MM.1S (cell line): ENCODE data around the gene BANF1.

Experiments used
- DNase-seq: peaks from one replicate; pipeline ENCODE4 v3.0.0-alpha.2; 2015
- H2AFZ ChIP-seq: fragments of 300-600 bp; sonication (generic); 2 replicates; pipeline ENCODE4 v1.6.0; 2016; ENCODE audit warnings: antibody characterized with exemption, low read length
- H3F3A ChIP-seq: fragments of 300-600 bp; sonication (generic); 2 replicates; pipeline ENCODE4 v1.6.1; 2016; ENCODE audit warnings: mild to moderate bottlenecking, antibody characterized with exemption, low read length, moderate library complexity, mixed read lengths; ENCODE audit not compliant: insufficient read depth
- H3K27ac ChIP-seq: fragments of 300-600 bp; sonication (generic); 2 replicates; pipeline ENCODE4 v1.5.1; 2016; ENCODE audit warnings: mild to moderate bottlenecking, low read length
- H3K27me3 ChIP-seq: fragments of 300-600 bp; sonication (generic); replicated peaks from 2 replicates; pipeline ENCODE4 v1.6.0; 2016; ENCODE audit warnings: low read length; ENCODE audit not compliant: insufficient read depth
- H3K36me3 ChIP-seq: fragments of 300-600 bp; sonication (generic); replicated peaks from 2 replicates; pipeline ENCODE4 v1.6.1; 2016; ENCODE audit warnings: mild to moderate bottlenecking, low read length, mixed read lengths; ENCODE audit not compliant: insufficient read depth
- H3K4me1 ChIP-seq: fragments of 300-600 bp; sonication (generic); 2 replicates; pipeline ENCODE4 v1.6.1; 2016; ENCODE audit warnings: low read length, mixed read lengths
- H3K4me2 ChIP-seq: fragments of 300-600 bp; sonication (generic); 2 replicates; pipeline ENCODE4 v1.6.0; 2016; ENCODE audit warnings: low read depth, low read length
- H3K4me3 ChIP-seq: fragments of 300-600 bp; sonication (generic); 2 replicates; pipeline ENCODE4 v1.5.1; 2016; ENCODE audit warnings: low read length, mixed read lengths
- H3K79me2 ChIP-seq: fragments of 300-600 bp; sonication (generic); 2 replicates; pipeline ENCODE4 v1.6.1; 2016; ENCODE audit warnings: mixed run types, low read length, mixed read lengths
- H3K9ac ChIP-seq: fragments of 300-600 bp; sonication (generic); 2 replicates; pipeline ENCODE4 v1.6.1; 2016; ENCODE audit warnings: low read length, mixed read lengths
- H3K9me2 ChIP-seq: fragments of 300-600 bp; sonication (generic); replicated peaks from 2 replicates; pipeline ENCODE4 v1.6.1; 2016; ENCODE audit warnings: mild to moderate bottlenecking, low read length, mixed read lengths; ENCODE audit not compliant: insufficient read depth
- H3K9me3 ChIP-seq: fragments of 300-600 bp; sonication (generic); replicated peaks from 2 replicates; pipeline ENCODE4 v1.6.1; 2016; ENCODE audit warnings: mild to moderate bottlenecking, low read length, mixed read lengths; ENCODE audit not compliant: insufficient read depth
- H4K20me1 ChIP-seq: fragments of 300-600 bp; sonication (generic); 2 replicates; pipeline ENCODE4 v1.6.1; 2016; ENCODE audit warnings: mild to moderate bottlenecking, low read length, moderate library complexity, mixed read lengths; ENCODE audit not compliant: insufficient read depth
- CTCF ChIP-seq: fragments of 300-600 bp; sonication (generic); IDR thresholded peaks from 2 replicates; pipeline ENCODE4 v1.5.1; 2016; ENCODE audit warnings: antibody characterized with exemption, low read length, mixed read lengths
- EZH2 ChIP-seq: fragments of 300-600 bp; sonication (generic); optimal IDR thresholded peaks from 2 replicates; pipeline ENCODE3; 2017; ENCODE audit warnings: low read depth, mild to moderate bottlenecking, antibody characterized with exemption, low read length, mixed read lengths
- EZH2phosphoT487 ChIP-seq: fragments of 300-600 bp; sonication (generic); IDR thresholded peaks from 2 replicates; pipeline ENCODE4 v1.6.1; 2018; ENCODE audit warnings: antibody characterized with exemption, low read length

Gene BANF1

GRCh38 chr11:66011785-66012303, 9.5 kb downstream of the BANF1 start, which contains the start of gene CST6:
Gene CST6 (plus strand): TSS chr11:66012008. CDS start chr11:66012045, 37 bp downstream.
- Histone ChIP-seq H3K36me3 (no peaks in the 10 kb centered on the region), H3K27ac (no peak within 1 kb of the TSS), H2AFZ (no peak within 1 kb of the TSS), H3K4me3 (no peak within 1 kb of the TSS), H3K9ac (no peak within 1 kb of the TSS), H3K4me1 (peaks cover 5% of the 10 kb centered on the region), H4K20me1 (no peaks in the 10 kb centered on the region), H3F3A (no peaks in the 10 kb centered on the region), H3K79me2 (no peaks in the 10 kb centered on the region), H3K9me3 (no peaks in the 10 kb centered on the region), H3K9me2 (no peaks in the 10 kb centered on the region), H3K27me3 (no peaks in the 10 kb centered on the region), H3K4me2 (no peak within 1 kb of the TSS)
- no peak for TF ChIP-seq EZH2
- TF ChIP-seq EZH2phosphoT487: no peak
- no peak for TF ChIP-seq CTCF
- DNase-seq: no peak

GRCh38 chr11:66012371-66012945, 10.2 kb downstream of the BANF1 start:
- Histone ChIP-seq H3K9me2 (no peaks in the 10 kb centered on the region), H3K27ac (no peak overlapping the region), H3K4me2 (no peak overlapping the region), H3K9ac (no peak overlapping the region), H3K4me1 (no peaks in the 10 kb centered on the region), H3K9me3 (no peaks in the 10 kb centered on the region), H3K4me3 (no peak overlapping the region), H3K79me2 (no peaks in the 10 kb centered on the region), H3K36me3 (no peaks in the 10 kb centered on the region), H2AFZ (no peak overlapping the region), H3F3A (no peaks in the 10 kb centered on the region), H3K27me3 (no peaks in the 10 kb centered on the region), H4K20me1 (no peaks in the 10 kb centered on the region)
- DNase-seq: no peak
- TF ChIP-seq CTCF (no peak), EZH2phosphoT487 (no peak), EZH2 (no peak)

GRCh38 chr11:66012946-66013761, 10.9 kb downstream of the BANF1 start:
- DNase-seq: no peak
- no peaks in the 10 kb centered on the region for H3K4me1 ChIP-seq
- no peaks in the 10 kb centered on the region for H3K27me3 ChIP-seq
- H2AFZ ChIP-seq: no peak overlapping the region
- no peak overlapping the region for H3K4me2 ChIP-seq
- H4K20me1 ChIP-seq: no peaks in the 10 kb centered on the region
- no peaks in the 10 kb centered on the region for H3K9me2 ChIP-seq
- H3K79me2 ChIP-seq: no peaks in the 10 kb centered on the region
- H3K36me3 ChIP-seq: no peaks in the 10 kb centered on the region
- no peak overlapping the region for H3K27ac ChIP-seq
- no peak overlapping the region for H3K9ac ChIP-seq
- no peaks in the 10 kb centered on the region for H3K9me3 ChIP-seq
- no peak overlapping the region for H3K4me3 ChIP-seq
- no peaks in the 10 kb centered on the region for H3F3A ChIP-seq
- no peak for TF ChIP-seq CTCF
- TF ChIP-seq EZH2phosphoT487: no peak
- no peak for TF ChIP-seq EZH2
